Erythroblast (primary cell): ENCODE data around the gene POLR1G.

Source experiments
- GATA1 ChIP-seq: IDR thresholded peaks from 2 replicates; pipeline ENCODE4 v1.6.1; 2011; ENCODE audit warnings: low read depth, mild to moderate bottlenecking, control low read depth, low read length, moderate library complexity
- POLR2A ChIP-seq: IDR thresholded peaks from 2 replicates; pipeline ENCODE4 v1.6.1; 2011; ENCODE audit warnings: mild to moderate bottlenecking, low read length

DNA sequence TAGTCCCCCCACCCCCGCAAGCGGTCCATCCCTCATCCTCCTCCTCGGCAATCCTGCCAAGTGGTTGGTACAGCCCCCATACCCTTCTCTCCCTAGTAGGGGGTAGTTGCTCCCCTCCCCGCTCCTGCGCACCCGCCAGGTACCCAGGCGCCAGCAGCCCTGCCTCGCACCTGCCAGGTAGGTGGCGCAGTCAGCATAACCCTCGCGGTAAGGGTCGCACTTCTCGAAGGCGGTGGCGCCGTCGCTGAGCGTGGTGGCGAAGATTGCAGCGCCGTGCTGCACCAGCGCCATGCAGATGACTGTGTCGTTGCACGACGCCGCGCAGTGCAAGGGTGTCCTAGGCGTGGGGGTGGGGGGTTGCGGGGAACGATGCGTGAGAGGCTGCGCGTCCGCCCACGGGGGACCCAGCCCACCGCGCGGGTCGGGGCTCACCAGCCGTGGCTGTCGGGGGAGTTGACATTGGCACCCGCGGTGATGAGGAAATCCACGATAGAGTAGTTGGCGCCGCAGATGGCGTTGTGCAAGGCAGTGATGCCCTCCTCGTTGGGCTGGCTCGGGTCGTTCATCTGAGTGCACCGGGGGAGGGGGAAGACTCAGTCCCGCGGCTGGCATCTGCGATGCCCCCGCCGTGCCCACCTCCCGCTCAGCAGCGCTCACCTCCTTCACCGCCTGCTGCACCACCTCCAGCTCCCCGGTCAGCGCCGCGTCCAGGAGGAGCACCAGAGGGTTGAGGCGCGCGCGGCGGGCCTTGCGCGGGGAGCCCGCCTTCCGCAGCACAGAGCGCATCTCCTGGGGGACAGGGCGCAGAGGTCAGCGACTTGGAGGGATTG, 20.8 kb upstream of the POLR1G start:
- no peak for TF ChIP-seq POLR2A
- TF ChIP-seq GATA1: no peak
